Colonic mucosa (tissue), 4 donors: ENCODE measurements around the gene KIF21B. TPM values are rescaled to one million over a fixed set of nuclear protein-coding genes. Genes with fewer than 3 reads are reported as not detected.

Source experiments
- DNase-seq: peaks from one replicate; pipeline ENCODE4 v3.0.0-alpha.2; 2020
- H3K27ac ChIP-seq: fragments of 200-600 bp; one replicate; pipeline ENCODE4 v1.8.0; 2021
- H3K27me3 ChIP-seq: fragments of 200-600 bp; one replicate; pipeline ENCODE4 v1.8.0; 2021
- H3K36me3 ChIP-seq: fragments of 200-600 bp; one replicate; pipeline ENCODE4 v1.8.0; 2021
- H3K4me1 ChIP-seq: fragments of 200-600 bp; one replicate; pipeline ENCODE4 v1.8.0; 2021; ENCODE audit warnings: mild to moderate bottlenecking
- H3K4me3 ChIP-seq: fragments of 200-600 bp; one replicate; pipeline ENCODE4 v1.8.0; 2021
- H3K9ac ChIP-seq, 2 donors: one replicate each; pipeline ENCODE4 v1.7.0; 2013; ENCODE audit warnings: control low read depth in 2 of 2, low read depth in 2 of 2, low read length in 2 of 2
- H3K9me3 ChIP-seq: fragments of 200-600 bp; one replicate; pipeline ENCODE4 v1.8.0; 2021
- intact Hi-C: fragments of 100-400 bp; cut with DNase I; formaldehyde crosslinking; loops from one replicate; pipeline ENCODE4 v1.14.1; 2022
- total RNA-seq, 2 donors: library from RNA; stranded (reverse); fragmentation: NEBNext Ultra II Directional in 1 of 2; extraction: Animal tissue kit (Norgen Biotek cat#: 25700) in 1 of 2; gene quantifications; one replicate each; pipeline ENCODE4 v1.2.1, GENCODE V29; 2021
- TF ChIP-seq, protein P1 (sequence below): fragments of 200-600 bp; IDR thresholded peaks from one replicate; pipeline ENCODE4 v1.8.0; 2022; ENCODE audit warnings: antibody characterized with exemption, mild to moderate bottlenecking
- donor health status: healthy.
- donor health status: DM: no; HTN: no; CAD: no.
- donor health status: DM: no; HTN: no; CAD: no.

KIF21B gene
- total RNA-seq, 2 donors from 2014 or later: 3.1 to 10.4 TPM

- Histone ChIP-seq H3K9ac (no peak overlapping the region), H3K4me3 (no peak overlapping the region), H3K4me1 (no peaks in the 10 kb centered on the region), H3K36me3 (no peaks in the 10 kb centered on the region), H3K9me3 (no peaks in the 10 kb centered on the region), H3K27me3 (no peaks in the 10 kb centered on the region), H3K27ac (no peak overlapping the region)
- TF ChIP-seq, protein P1, sequence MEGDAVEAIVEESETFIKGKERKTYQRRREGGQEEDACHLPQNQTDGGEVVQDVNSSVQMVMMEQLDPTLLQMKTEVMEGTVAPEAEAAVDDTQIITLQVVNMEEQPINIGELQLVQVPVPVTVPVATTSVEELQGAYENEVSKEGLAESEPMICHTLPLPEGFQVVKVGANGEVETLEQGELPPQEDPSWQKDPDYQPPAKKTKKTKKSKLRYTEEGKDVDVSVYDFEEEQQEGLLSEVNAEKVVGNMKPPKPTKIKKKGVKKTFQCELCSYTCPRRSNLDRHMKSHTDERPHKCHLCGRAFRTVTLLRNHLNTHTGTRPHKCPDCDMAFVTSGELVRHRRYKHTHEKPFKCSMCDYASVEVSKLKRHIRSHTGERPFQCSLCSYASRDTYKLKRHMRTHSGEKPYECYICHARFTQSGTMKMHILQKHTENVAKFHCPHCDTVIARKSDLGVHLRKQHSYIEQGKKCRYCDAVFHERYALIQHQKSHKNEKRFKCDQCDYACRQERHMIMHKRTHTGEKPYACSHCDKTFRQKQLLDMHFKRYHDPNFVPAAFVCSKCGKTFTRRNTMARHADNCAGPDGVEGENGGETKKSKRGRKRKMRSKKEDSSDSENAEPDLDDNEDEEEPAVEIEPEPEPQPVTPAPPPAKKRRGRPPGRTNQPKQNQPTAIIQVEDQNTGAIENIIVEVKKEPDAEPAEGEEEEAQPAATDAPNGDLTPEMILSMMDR: no peak
- intact Hi-C loops: no loop called here
- no peak for DNase-seq
Measured at GRCh38 chr1:201038186-201038876, 14.8 kb upstream of the KIF21B start.

DNA sequence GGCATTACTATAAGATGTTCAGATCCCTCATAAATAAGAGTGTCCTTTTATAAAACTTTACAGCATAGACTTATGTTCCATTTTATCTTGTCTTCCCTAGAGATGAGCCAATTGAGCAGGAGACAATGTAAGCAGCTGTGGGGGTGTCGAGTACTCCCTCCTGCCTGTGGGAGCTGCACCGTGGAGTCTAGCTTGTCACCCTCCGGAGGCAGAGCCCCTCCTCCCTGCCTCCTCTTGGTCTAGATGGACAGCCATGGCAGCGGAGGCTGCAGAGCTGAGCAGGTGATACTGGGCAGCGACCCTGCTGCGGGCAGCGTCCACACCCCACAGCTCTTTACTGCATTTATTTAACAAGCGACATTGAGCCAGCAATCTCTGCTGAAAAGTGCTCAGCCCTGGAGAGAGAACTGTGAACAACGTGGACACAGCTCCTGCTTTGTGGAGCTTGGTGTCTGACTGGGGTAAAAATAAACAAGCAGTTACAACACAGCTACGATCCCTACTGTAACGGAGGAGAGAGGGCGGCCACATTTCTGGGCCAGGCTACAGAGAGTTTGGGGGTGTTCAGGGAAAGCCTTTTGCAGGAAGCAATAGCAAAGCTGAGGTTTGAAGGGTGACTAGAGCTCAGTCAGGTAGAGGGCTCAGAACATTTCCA, 12.8 kb upstream of the KIF21B start:
- intact Hi-C loops: no loop called here
- H3K4me1 ChIP-seq: no peaks in the 10 kb centered on the region
- DNase-seq: no peak

GRCh38 chr1:201034671-201035070, 11.2 kb upstream of the KIF21B start:
- TF ChIP-seq, protein P1: no peak
- Histone ChIP-seq H3K9ac (no peak overlapping the region), H3K27ac (no peak overlapping the region), H3K9me3 (no peaks in the 10 kb centered on the region), H3K4me3 (no peak overlapping the region), H3K27me3 (no peaks in the 10 kb centered on the region), H3K36me3 (no peaks in the 10 kb centered on the region), H3K4me1 (no peaks in the 10 kb centered on the region)
- intact Hi-C loops: no loop called here
- DNase-seq: no peak

More for the DNA sequence above, 12.8 kb upstream of the KIF21B start:
- Histone ChIP-seq H3K27me3 (no peaks in the 10 kb centered on the region), H3K9ac (no peak overlapping the region), H3K4me3 (no peak overlapping the region), H3K9me3 (no peaks in the 10 kb centered on the region), H3K36me3 (no peaks in the 10 kb centered on the region), H3K27ac (no peak overlapping the region)
- TF ChIP-seq, protein P1: no peak

GRCh38 chr1:201032408-201032807, 8.9 kb upstream of the KIF21B start:
- DNase-seq: no peak
- no peaks in the 10 kb centered on the region for H3K27me3 ChIP-seq
- H3K4me3 ChIP-seq: no peak overlapping the region
- intact Hi-C loops: no loop called here
- H3K4me1 ChIP-seq: no peaks in the 10 kb centered on the region
- H3K9ac ChIP-seq: no peak overlapping the region
- H3K36me3 ChIP-seq: no peaks in the 10 kb centered on the region
- H3K9me3 ChIP-seq: no peaks in the 10 kb centered on the region
- TF ChIP-seq, protein P1: no peak
- no peak overlapping the region for H3K27ac ChIP-seq

- H3K4me1 ChIP-seq: peaks cover 8% of the 10 kb centered on the region
- H3K27ac ChIP-seq: peak overlapping the region; percentile 58
- H3K36me3 ChIP-seq: no peaks in the 10 kb centered on the region
- TF ChIP-seq, protein P1: no peak
- intact Hi-C loops: no loop called here
- H3K9me3 ChIP-seq: no peaks in the 10 kb centered on the region
- no peak overlapping the region for H3K4me3 ChIP-seq
- H3K9ac ChIP-seq: no peak overlapping the region
- peak; percentile 86 for DNase-seq
- no peaks in the 10 kb centered on the region for H3K27me3 ChIP-seq
Measured at GRCh38 chr1:201028461-201028889, 5.0 kb upstream of the KIF21B start.
